IMR-90 (cell line): ENCODE data around the gene PPP1R13B. TPM values are rescaled to one million over a fixed set of nuclear protein-coding genes. Genes with fewer than 3 reads are reported as not detected.

Experiments used
- ATAC-seq: fragments of 200-7000 bp; cut with Tn5 transposase; 2 replicates; pipeline ENCODE4 v1.9.1; 2020; ENCODE audit warnings: low read depth, mild to moderate bottlenecking, moderate library complexity
- BruUV-seq: library from RNA; stranded (reverse); fragments of 400-500 nt; replicated peaks from 2 replicates; lab custom pipeline; 2021; lab: Mats Ljungman, UMichigan
- CTCF ChIA-PET: fragments of 300-600 bp; formaldehyde crosslinking; extraction: SDS; loops from one replicate; lab custom pipeline; 2021; ENCODE audit warnings: antibody characterized with exemption; lab: Yijun Ruan, JAX
- POLR2A ChIA-PET: fragments of 300-600 bp; sonication (Branson Sonifier 250); formaldehyde crosslinking; loops from one replicate; lab custom pipeline; 2022; ENCODE audit warnings: antibody characterized with exemption; ENCODE audit not compliant: unreplicated experiment; lab: Charles Lee
- DNase-seq: peaks from one replicate; pipeline ENCODE4 v3.0.0; 2013
- H2AFZ ChIP-seq: replicated peaks from 2 replicates; pipeline ENCODE3; 2013; ENCODE audit warnings: low read length, mild to moderate bottlenecking; ENCODE audit not compliant: poor library complexity
- H2AK5ac ChIP-seq: 2 replicates; pipeline ENCODE4 v1.6.1; 2013; ENCODE audit warnings: low read depth, low read length, inconsistent platforms
- H2AK9ac ChIP-seq: replicated peaks from 2 replicates; pipeline ENCODE3; 2013; ENCODE audit warnings: mild to moderate bottlenecking, low read depth, low read length, moderate library complexity; ENCODE audit not compliant: poor library complexity
- H2BK120ac ChIP-seq: 2 replicates; pipeline ENCODE4 v1.6.1; 2013; ENCODE audit warnings: low read depth, low read length, inconsistent platforms
- H2BK15ac ChIP-seq: 3 replicates; pipeline ENCODE4 v1.6.1; 2013; ENCODE audit warnings: low read depth, low read length, inconsistent platforms
- H2BK20ac ChIP-seq: 2 replicates; pipeline ENCODE4 v1.6.1; 2013; ENCODE audit warnings: low read depth, mild to moderate bottlenecking, inconsistent platforms, low read length, moderate library complexity
- H2BK5ac ChIP-seq: 2 replicates; pipeline ENCODE4 v1.6.1; 2013; ENCODE audit warnings: mild to moderate bottlenecking, low read depth, low read length, inconsistent platforms; ENCODE audit not compliant: poor library complexity, severe bottlenecking
- H3K14ac ChIP-seq: replicated peaks from 2 replicates; pipeline ENCODE4 v1.6.1; 2013; ENCODE audit warnings: low read depth, low read length, inconsistent platforms
- H3K18ac ChIP-seq: 2 replicates; pipeline ENCODE4 v1.6.1; 2013; ENCODE audit warnings: low read depth, low read length, control low read depth
- H3K23ac ChIP-seq: 2 replicates; pipeline ENCODE4 v1.6.1; 2013; ENCODE audit warnings: low read depth, low read length, inconsistent platforms
- H3K27ac ChIP-seq: 2 replicates; pipeline ENCODE4 v1.5.1; 2013; ENCODE audit warnings: mild to moderate bottlenecking, control low read depth, low read length; ENCODE audit not compliant: insufficient read depth
- H3K27me3 ChIP-seq: 2 replicates; pipeline ENCODE4 v1.6.1; 2013; ENCODE audit warnings: low read length; ENCODE audit not compliant: control insufficient read depth, insufficient read depth
- H3K36me3 ChIP-seq: 2 replicates; pipeline ENCODE4 v1.6.1; 2013; ENCODE audit warnings: low read length, mixed read lengths; ENCODE audit not compliant: control insufficient read depth, insufficient read depth
- H3K4ac ChIP-seq: 2 replicates; pipeline ENCODE4 v1.6.1; 2013; ENCODE audit warnings: low read depth, low read length, inconsistent platforms
- H3K4me1 ChIP-seq: 2 replicates; pipeline ENCODE4 v1.6.1; 2013; ENCODE audit warnings: low read length, mixed read lengths; ENCODE audit not compliant: control insufficient read depth, insufficient read depth
- H3K4me2 ChIP-seq: 2 replicates; pipeline ENCODE4 v1.6.1; 2013; ENCODE audit warnings: low read depth, mild to moderate bottlenecking, control low read depth, low read length, moderate library complexity
- H3K4me3 ChIP-seq: 2 replicates; pipeline ENCODE4 v1.5.1; 2013; ENCODE audit warnings: low read depth, mild to moderate bottlenecking, control low read depth, low read length, moderate library complexity; ENCODE audit not compliant: insufficient read depth
- H3K56ac ChIP-seq: 2 replicates; pipeline ENCODE4 v1.6.1; 2013; ENCODE audit warnings: low read length, inconsistent platforms; ENCODE audit not compliant: insufficient read depth; ENCODE audit errors: extremely low read depth
- H3K79me1 ChIP-seq, 2 experiments: 2 replicates each; pipeline ENCODE4 v1.6.1; 2013; ENCODE audit warnings: low read length in 2 of 2, inconsistent platforms in 1 of 2, low read depth in 1 of 2
- H3K9ac ChIP-seq: 2 replicates; pipeline ENCODE4 v1.6.1; 2013; ENCODE audit warnings: low read depth, low read length, control low read depth
- H3K9me1 ChIP-seq: 2 replicates; pipeline ENCODE4 v1.6.1; 2013; ENCODE audit warnings: low read length, inconsistent platforms; ENCODE audit not compliant: insufficient read depth
- H3K9me3 ChIP-seq: 2 replicates; pipeline ENCODE4 v1.6.1; 2013; ENCODE audit warnings: low read length; ENCODE audit not compliant: control insufficient read depth, insufficient read depth
- H4K20me1 ChIP-seq: 2 replicates; pipeline ENCODE4 v1.6.1; 2013; ENCODE audit warnings: low read length, inconsistent platforms; ENCODE audit not compliant: insufficient read depth
- H4K5ac ChIP-seq: 2 replicates; pipeline ENCODE4 v1.6.1; 2013; ENCODE audit warnings: mild to moderate bottlenecking, low read depth, low read length, control low read depth
- H4K8ac ChIP-seq, 2 experiments: 2 replicates each; pipeline ENCODE4 v1.6.1; 2013; ENCODE audit warnings: low read depth in 2 of 2, low read length in 2 of 2, control low read depth in 1 of 2, inconsistent platforms in 1 of 2
- H4K91ac ChIP-seq: 2 replicates; pipeline ENCODE4 v1.6.1; 2013; ENCODE audit warnings: low read depth, low read length, inconsistent platforms; ENCODE audit not compliant: insufficient read depth
- CEBPB ChIP-seq: IDR thresholded peaks from 2 replicates; pipeline ENCODE4 v1.6.1; 2012; ENCODE audit warnings: low read depth, low read length, improper control_type of control experiment
- MAFK ChIP-seq: IDR thresholded peaks from 2 replicates; pipeline ENCODE4 v1.6.1; 2012; ENCODE audit warnings: low read depth, low read length, improper control_type of control experiment
- MAZ ChIP-seq: IDR thresholded peaks from 2 replicates; pipeline ENCODE4 v1.6.1; 2012; ENCODE audit warnings: low read depth, mild to moderate bottlenecking, low read length, improper control_type of control experiment, moderate library complexity, borderline replicate concordance
- MXI1 ChIP-seq: IDR thresholded peaks from 2 replicates; pipeline ENCODE4 v1.6.1; 2012; ENCODE audit warnings: low read depth, mild to moderate bottlenecking, low read length, moderate library complexity, borderline replicate concordance
- NFE2L2 ChIP-seq: fragments of 150-350 bp; IDR thresholded peaks from 2 replicates; pipeline ENCODE4 v1.6.1; 2016; ENCODE audit warnings: low read depth, mild to moderate bottlenecking, low read length
- POLR2A ChIP-seq: IDR thresholded peaks from 2 replicates; pipeline ENCODE4 v1.6.1; 2012; ENCODE audit warnings: mild to moderate bottlenecking, low read depth, low read length
- RAD21 ChIP-seq: IDR thresholded peaks from 2 replicates; pipeline ENCODE4 v1.6.1; 2012; ENCODE audit warnings: low read length, improper control_type of control experiment
- RCOR1 ChIP-seq: IDR thresholded peaks from 2 replicates; pipeline ENCODE4 v1.6.1; 2012; ENCODE audit warnings: mild to moderate bottlenecking, low read length, improper control_type of control experiment; ENCODE audit not compliant: insufficient replicate concordance
- RFX5 ChIP-seq: IDR thresholded peaks from 2 replicates; pipeline ENCODE4 v1.8.0; 2012; ENCODE audit warnings: low read depth, mild to moderate bottlenecking, low read length, moderate library complexity
- USF2 ChIP-seq: fragments of 150-350 bp; IDR thresholded peaks from 2 replicates; pipeline ENCODE4 v1.6.1; 2017; ENCODE audit warnings: mild to moderate bottlenecking, antibody characterized with exemption, low read length, low read depth
- WGBS, 2 experiments: methylation state at CpG; one replicate each; pipeline versions ENCODE4 v1.1.5 to v1.1.7; 2013; ENCODE audit warnings: missing lambda C conversion rate in 2 of 2; ENCODE audit not compliant: insufficient read length in 1 of 2; ENCODE audit errors: extremely low coverage in 2 of 2; 5-methylcytosine and 5-hydroxymethylcytosine counted together
- dilution Hi-C: fragments of 300-500 bp; cut with HindIII; formaldehyde crosslinking; loops from one replicate; pipeline ENCODE4 v1.14.3; 2018; ENCODE audit warnings: low sequenced_read_pairs; ENCODE audit not compliant: unreplicated experiment
- in situ Hi-C: fragments of 300-500 bp; cut with MboI; formaldehyde crosslinking; loops from 3 replicates; pipeline ENCODE4 v1.14.3; 2019; ENCODE audit warnings: low sequenced_read_pairs, inconsistent platforms, mixed read lengths
- intact Hi-C: fragments of 100-400 bp; cut with micrococcal nuclease; formaldehyde crosslinking; loops from 2 replicates; pipeline ENCODE4 v1.10.0; 2022
- polyA plus RNA-seq, 3 experiments: library from polyadenylated mRNA; depleted of rRNA; stranded (reverse); fragments of >200 nt; gene quantifications; 2 replicates each; pipeline ENCODE4 v1.2.3, GENCODE V29; 2012; ENCODE audit warnings: low replicate concordance in 1 of 3
- total RNA-seq: library from RNA; depleted of rRNA; stranded (reverse); fragments of >200 nt; gene quantifications from 2 replicates; pipeline ENCODE4 v1.2.3, GENCODE V29; 2012

PPP1R13B gene
- total and polyA plus RNA-seq, 2 of the 4 experiments (the other 2 are of a cell fraction) = 1.6 to 2.8 TPM

GRCh38 chr14:103788086-103788485 lies 59.3 kb downstream of the PPP1R13B start:
- Histone ChIP-seq H4K5ac (no peak overlapping the region), H3K27ac (no peak overlapping the region), H3K23ac (no peak overlapping the region), H3K36me3 (no peaks in the 10 kb centered on the region), H3K27me3 (no peaks in the 10 kb centered on the region), H2BK20ac (no peak overlapping the region), H4K91ac (no peak overlapping the region), H3K4me3 (no peak overlapping the region), H2BK5ac (no peak overlapping the region), H3K4me1 (no peaks in the 10 kb centered on the region), H2BK120ac (no peak overlapping the region), H3K9ac (no peak overlapping the region), H3K56ac (no peak overlapping the region), H3K4ac (no peak overlapping the region), H4K8ac (no peak overlapping the region), H4K20me1 (no peaks in the 10 kb centered on the region), H2AK5ac (no peak overlapping the region), H2AFZ (no peak overlapping the region), H3K9me3 (no peaks in the 10 kb centered on the region), H2AK9ac (no peak overlapping the region), H2BK15ac (no peak overlapping the region), H3K14ac (no peak overlapping the region), H3K4me2 (no peak overlapping the region), H3K9me1 (no peaks in the 10 kb centered on the region), H3K79me1 (no peaks in the 10 kb centered on the region), H3K18ac (no peak overlapping the region)
- WGBS, 2 experiments = no CpG with 5 or more reads among the region's 1 CpG
- in situ Hi-C loops = no loop called here
- dilution Hi-C loops = no loop called here
- DNase-seq = no peak
- POLR2A ChIA-PET = no interaction called here
- BruUV-seq = no TSS peak
- CTCF ChIA-PET = no interaction called here
- intact Hi-C loops = no loop called here
- ATAC-seq = no peak
- no peak for TF ChIP-seq MAFK
- no peak for TF ChIP-seq RAD21
- TF ChIP-seq NFE2L2 = no peak
- TF ChIP-seq USF2 = no peak
- no peak for TF ChIP-seq MAZ
- no peak for TF ChIP-seq RFX5
- no peak for TF ChIP-seq RCOR1
- no peak for TF ChIP-seq CEBPB
- TF ChIP-seq MXI1 = no peak
- no peak for TF ChIP-seq POLR2A
